GM21526 (cell line): Measurements from ENCODE around the gene SETD6.

ENCODE experiments used
- ATAC-seq: cut with Tn5 transposase; IDR thresholded peaks from one replicate; pipeline ENCODE4 v1.9.1; 2021; ENCODE audit warnings: moderate library complexity; ENCODE audit not compliant: unreplicated experiment, low FRiP score

Gene SETD6

DNA sequence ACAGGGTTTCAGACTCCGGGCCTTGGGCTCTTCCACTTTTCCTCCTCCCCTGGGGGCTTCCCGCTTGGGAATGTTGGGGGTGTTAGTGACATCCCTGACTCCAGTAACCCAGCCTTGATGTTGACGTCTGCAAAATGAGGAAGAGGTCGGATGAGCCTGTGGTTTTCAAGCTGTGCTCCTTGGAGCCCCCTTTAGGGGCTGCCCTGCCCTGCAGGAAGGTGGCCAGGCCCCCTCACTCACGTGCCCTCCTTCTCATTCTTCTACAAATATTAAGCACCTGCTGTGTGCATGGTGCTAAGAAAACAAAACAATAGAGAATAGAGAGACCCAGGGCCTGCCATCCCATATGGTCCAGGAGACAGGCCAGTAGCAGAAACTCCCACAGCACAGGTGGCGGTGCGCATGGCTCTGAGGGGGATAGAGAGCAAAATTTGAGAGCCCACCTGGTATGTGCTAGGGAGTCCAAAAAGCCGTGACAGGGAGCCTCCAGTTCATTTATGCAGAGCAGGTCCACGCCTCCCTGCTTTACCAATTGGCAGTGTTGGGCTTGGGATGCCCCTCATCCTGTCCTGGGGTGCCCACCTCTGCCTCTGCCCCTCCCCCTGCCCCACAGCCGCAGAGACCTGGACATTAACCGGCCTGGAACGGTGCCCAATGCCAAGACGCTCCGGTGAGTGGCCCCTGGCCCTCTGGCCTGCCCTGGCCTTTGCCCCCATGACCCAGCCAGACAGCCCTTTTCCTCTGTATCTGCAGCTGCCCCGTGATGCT, 7.9 kb upstream of the SETD6 start:
- no peak for ATAC-seq

DNA sequence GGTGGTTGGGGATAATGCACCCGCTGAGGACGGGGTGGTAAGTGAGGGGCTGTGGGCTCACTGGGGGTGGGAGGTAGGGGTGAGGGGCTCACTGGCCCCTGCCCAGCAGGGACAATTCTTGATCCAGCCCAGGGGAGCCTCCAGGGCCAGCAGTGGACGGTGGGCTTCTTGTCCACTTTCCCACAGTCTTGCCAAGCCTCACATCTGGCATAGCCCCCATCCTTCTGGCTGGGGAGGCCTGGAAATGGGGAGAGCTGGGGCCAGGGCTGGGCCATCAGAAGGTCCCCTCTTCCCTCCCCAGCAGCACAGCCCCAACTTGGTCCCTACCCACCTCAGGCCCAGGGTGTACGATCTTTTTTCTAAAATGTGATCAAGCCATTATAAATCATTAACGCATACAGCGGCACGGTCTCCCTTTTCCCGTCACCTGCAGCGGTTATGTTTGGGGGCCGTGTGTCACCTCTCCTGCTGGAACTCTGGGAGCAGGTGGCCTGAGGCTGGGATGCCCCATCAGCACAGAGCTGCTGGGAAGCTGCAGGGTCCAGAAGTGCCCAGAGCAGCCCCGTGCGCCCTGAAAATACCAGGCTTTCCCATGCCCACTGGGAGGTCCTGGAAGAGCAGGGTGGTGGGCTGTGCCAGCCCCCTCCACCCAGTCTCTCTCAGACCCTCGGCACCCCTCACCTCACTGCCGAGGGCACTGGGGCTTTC, 7.2 kb upstream of the SETD6 start:
- ATAC-seq: no peak

DNA sequence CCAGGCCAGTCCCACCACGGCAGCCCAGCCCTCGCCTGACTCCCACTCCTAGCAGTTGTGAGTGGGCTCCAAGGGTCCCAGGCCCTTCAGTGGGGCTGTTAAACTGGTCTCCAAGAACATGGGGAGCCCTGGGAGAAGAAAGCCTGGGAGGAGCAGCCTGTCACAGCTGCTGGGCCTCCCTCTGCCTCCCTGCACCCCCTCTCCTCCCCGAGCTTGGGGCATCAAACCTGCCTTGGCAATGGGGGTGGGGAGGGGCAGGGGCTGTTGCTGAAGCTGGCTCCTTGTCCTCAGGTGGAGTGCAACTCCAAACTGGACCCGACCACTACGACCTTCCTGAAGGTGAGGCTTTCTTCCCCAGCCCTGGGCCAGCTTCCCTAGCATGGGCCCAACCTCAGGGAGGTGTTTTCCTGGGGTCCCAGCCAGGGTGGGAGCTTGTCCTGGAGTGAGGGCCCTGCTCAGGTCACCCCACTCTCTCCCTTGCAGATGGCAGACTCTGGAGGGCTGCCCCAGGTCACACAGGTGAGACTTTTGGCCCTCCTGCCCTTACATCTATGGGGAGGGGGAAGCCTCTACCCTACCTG, 6.6 kb upstream of the SETD6 start:
- no peak for ATAC-seq

DNA sequence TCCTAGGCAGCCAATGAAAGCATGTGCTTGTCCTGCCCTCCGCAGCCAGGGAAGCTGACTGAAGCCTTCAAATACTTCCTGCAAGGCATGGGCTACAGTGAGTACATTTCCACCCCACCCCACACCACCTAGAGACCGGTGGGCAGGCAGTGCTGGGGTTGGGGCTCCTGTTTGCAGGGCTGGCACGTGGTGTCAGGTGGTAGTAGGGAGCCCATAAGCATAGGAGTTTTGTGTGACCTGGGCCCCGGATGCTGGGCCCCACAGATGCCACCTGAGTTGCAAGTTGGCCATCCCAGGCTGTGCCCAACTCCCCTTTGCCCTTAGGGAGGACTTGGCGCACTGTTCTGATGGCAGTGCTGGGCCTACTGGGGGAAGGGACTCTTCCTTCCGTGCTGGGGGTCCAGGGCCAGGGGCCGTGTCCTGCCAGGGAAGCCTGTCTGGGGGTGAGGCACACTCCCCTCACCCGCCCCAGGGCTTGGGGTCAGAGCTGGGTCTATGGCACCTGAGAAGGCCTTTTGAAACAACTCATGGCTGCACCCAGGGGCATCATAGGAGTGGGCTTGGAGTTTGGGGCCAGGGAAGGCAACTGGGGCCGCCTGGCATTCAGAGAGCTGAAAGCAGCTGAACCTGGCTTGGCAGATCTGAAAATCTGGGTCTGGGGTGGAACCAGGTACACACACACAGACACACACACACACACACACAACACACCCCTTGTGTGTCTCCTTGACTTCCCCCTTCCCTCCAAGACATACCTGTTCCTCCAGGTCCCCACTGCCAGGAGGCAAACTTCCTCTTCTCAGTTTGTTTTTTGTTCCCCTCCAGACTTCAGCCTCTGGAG, 5.8 kb upstream of the SETD6 start:
- ATAC-seq: no peak

DNA sequence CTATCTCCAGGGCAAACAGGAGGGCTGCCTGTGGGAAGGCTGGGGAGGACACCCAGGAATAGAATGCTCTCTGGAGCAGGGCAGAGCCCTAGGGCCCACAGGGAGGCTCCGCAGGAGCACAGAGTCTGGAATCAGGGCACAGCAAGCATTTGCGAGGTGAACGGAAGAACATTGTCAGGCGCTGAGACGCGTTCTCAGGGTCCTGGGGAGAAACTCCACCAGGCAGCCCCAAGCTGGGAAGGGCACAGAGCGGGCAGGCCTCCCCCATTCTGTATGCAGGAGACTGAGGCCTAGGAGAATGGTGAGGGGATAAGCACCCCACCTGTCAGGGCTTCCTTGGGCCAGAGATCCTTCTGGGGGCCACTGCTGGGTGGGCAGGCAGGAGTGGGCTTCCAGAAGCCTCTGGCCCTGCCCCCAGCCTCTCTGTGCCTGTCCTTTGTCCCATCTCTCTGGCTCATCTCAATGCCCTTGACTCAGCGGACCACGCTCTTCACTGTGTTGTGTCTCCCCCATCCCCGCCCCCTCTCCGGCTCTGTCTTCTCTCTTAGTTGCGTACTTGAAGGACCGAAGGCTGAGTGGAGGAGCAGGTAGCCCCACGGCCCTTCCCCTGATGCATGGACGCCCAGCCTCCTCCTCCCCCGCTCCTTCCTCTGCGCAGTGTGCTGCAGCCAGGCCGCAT, 5.1 kb upstream of the SETD6 start:
- no peak for ATAC-seq

DNA sequence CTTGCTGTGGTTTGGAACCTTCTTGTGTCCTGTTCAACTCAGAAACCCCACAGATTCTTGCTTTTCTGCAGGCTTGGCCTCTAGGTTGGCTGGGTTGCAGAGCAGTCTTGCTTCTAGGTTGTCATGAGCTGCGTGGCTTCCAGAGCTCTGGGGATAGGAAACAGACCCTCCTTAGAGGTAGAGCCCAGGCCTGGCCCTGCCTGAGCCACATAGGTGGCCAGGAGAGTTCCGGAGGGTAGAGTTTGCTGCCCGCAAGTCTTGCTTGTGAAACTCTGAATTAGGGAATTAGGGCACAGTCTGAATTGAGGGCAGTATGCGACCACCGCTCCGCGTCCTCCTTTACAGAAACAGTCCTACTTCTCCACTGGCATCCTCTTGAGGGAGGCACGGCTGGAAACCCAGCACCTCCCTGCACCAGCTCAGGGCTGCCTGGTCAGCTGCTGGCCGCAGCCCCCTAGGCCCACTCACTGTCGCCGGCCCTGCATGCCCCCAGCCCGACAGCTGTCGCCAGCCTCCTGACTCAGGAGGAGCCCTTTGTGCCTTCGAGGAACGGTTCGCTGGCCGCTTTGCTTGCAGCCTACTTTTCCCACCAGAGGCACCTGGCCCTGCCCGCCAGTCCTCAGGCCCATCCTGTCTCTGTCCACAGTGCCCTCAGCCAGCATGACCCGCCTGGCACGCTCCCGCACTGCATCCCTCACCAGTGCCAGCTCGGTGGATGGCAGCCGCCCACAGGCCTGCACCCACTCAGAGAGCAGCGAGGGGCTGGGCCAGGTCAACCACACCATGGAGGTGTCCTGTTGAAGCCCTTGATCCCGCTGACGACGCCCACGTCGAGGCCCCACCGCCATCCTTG, 4.3 kb upstream of the SETD6 start:
- ATAC-seq: no peak

DNA sequence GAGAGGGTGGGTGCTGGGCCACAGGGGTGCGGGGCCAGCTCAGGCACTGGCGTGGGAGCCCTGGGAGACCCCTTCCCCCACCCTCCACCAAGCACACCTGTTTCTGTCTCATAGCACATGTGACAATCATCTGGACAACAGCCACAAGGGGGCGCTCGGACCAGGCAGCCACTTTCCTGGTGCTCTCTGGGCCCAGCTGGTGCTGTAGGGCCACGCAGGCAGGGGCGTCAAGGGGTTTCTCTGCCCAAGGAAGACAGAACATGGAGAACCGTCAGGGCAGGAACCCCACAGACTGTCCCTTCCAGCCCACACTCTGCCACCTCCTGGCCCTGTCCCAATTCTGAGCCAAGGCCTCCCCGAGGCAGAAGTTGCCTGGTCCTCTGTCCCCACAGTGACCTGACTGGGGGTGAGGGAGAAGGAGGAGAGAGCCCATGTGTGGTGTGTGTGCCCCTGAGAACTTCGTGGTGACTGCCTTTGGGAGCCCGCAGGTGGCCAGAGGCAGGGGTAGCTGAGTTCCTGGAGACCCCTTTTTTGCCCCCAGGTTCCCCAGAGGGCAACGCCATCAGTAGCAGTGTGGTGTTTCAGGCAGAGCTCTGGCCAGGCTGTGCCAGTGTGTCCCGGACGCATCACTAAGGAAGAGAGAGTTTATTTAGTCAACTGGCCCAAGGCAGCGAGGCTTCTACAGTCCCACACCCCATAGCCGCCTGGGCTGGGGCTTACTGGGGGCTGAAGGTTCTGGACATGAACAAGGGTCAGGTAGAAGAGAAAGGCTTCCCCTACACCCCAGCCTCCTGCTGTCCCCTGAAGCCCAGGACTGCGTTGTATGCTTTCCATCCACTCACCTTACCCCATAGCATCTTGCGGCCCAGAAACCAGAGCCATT, 3.1 kb upstream of the SETD6 start:
- ATAC-seq: no peak

DNA sequence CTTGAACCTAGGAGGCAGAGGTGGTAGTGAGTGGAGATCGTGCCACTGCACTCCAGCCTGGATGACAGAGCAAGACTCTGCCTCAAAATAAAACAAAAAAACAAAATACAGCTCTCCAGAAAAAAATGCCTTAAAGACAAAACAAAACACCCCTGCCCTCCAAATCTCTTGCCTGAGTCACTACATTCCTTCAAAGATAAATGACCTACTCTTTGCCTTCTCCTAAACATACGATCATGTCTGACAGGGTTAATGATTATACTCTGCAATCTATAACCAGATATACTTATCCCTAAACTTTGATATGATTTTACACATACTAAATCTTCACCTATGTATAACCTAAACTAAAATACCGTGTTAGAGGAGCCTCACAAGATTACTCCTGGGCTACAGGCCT, 1.4 kb upstream of the SETD6 start:
- ATAC-seq: no peak

DNA sequence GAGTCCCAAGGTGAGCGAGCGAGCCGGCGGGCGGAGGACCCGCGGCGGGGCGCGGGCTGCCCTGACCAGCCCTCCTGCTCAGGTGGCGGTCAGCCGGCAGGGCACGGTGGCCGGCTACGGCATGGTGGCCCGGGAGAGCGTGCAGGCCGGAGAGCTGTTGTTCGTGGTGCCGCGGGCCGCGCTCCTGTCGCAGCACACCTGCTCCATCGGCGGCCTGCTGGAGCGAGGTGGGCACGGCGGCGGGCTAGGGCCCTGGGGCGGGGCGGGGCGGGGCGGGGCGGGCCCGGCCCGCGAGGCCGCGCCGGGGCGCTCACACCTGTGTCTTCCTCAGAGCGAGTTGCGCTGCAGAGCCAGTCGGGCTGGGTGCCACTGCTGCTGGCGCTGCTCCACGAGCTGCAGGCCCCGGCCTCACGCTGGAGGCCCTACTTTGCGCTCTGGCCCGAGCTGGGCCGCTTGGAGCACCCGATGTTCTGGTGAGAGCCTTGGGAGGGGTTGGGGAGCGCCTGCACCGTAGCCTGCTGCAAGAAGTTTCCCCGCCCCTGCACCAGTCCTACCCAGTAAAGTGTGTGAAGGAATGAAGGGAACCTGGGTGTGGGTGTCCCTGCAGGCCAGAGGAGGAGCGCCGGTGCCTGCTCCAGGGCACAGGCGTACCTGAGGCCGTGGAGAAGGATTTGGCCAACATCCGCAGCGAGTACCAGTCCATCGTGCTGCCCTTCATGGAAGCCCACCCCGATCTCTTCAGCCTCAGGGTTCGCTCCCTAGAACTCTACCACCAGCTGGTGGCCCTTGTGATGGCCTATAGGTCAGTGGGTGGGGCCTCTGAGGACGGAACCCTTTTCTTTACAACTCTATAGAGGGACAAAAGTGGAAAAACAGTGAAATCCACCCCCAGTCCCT, 802 bp downstream of the SETD6 start:
- ATAC-seq: peak; percentile 53

DNA sequence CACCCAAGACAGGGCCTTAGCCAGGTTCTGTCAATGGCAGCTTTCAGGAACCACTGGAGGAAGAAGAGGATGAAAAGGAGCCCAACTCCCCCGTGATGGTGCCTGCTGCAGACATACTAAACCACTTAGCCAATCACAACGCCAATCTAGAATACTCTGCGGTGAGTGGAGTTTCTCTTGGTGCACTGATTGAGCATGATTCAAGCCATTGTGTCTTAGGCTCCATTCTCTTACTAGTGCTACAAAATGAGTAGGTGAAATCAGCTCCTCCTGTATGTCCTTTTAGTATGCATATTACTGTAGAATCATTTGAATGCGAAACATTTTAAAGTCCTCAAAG, 1.4 kb downstream of the SETD6 start:
- no peak for ATAC-seq

DNA sequence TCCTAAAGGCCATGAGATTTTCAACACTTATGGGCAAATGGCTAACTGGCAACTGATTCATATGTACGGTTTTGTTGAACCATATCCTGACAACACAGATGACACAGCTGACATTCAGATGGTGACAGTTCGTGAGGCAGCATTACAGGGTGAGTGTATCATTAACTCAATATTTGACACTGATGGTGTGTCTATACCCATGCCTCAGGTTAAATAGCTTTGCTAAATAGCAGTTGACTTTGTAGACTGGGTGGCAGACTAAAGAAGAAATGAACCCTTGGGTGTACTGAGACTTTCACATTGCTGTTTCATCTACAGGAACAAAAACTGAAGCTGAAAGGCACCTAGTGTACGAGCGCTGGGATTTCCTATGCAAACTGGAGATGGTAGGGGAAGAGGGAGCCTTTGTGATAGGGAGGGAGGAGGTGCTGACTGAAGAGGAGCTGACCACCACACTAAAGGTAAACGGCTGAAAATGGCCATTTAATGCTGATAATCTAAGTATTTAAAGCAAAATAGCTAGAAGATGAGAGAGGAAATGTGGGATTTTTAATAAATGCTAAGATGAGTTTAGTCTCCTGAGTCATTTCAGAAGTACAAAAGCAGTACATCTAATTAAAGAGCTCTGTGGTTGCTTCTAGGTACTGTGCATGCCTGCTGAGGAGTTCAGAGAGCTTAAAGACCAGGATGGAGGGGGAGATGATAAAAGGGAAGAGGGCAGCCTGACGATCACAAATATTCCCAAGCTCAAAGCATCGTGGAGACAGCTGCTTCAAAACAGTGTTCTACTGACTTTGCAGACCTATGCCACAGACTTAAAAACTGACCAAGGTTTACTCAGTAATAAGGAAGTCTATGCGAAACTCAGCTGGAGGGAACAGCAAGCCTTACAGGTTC, 3.0 kb downstream of the SETD6 start:
- ATAC-seq: no peak

DNA sequence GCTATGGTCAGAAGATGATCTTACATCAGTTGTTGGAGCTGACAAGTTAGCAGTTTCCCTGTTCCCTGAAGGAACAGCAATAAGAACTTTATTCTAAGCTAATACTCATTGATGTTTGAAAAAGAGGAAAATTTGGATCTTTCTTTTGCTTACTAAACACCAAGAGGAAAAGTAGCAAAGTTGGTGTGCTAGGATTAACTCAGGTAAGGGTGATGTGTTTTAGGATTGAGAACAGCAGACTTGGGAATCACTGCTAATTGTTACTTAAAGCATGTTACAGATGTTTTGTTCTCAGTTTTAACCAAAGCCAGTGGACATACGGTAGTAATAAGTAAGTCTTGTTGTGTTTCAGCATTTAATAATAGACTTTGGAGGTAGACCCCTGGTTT, 3.7 kb downstream of the SETD6 start:
- ATAC-seq: no peak

DNA sequence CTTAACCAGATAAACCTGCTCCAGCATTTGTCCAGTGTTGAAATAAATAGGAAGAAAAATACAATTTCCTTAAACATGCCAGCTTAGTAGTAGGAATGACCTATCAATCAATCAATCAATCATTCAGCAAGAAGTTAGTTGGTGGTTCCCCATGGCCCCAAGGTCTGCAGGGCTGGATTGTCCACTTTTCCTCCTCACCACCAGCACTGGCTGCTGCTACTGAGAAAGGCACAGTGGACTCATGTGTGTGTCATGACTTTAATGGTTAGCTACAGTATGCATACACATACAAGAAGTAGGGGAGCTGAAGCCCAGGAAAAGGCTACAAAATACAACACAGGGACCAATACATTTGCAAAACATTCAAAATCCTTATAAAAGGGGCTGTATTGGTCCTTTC, 4.4 kb downstream of the SETD6 start:
- no peak for ATAC-seq

DNA sequence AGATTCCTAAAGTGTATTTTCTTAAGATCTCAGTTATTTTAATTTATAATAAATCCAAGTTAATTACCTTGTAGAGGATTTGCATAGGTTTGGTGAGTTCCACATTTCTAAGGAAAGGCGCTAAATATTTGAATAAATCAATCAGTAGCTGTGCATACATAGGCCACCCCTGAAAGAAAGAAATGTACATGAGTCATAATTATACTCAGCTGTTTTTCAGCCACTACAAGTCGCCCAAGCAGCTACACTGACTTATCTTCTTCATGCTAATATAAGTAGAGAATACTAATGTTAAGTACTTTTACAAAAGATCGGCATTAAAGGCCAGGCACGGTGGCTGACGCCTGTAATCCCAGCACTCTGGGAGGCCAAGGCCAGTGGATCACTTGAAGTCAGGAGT, 14.9 kb downstream of the SETD6 start:
- ATAC-seq: no peak

DNA sequence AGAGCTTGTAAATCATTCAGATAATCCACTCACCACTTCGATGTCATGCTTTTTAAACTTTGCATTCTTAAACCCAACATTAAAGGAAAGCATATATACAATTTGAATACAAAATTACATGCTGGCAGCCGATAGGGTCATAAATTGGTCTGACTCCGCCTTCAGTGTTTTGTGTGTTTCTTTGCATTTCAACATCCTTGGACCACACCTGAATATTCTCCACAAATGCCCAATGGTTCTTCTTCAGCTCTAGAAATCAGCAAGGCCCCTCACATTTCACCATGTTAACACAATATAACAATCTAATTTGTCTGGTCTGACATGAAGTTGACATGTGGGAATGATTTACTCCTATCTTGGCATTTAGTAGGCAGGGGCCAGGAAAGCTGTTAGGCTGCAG, 17.1 kb downstream of the SETD6 start:
- ATAC-seq: no peak

DNA sequence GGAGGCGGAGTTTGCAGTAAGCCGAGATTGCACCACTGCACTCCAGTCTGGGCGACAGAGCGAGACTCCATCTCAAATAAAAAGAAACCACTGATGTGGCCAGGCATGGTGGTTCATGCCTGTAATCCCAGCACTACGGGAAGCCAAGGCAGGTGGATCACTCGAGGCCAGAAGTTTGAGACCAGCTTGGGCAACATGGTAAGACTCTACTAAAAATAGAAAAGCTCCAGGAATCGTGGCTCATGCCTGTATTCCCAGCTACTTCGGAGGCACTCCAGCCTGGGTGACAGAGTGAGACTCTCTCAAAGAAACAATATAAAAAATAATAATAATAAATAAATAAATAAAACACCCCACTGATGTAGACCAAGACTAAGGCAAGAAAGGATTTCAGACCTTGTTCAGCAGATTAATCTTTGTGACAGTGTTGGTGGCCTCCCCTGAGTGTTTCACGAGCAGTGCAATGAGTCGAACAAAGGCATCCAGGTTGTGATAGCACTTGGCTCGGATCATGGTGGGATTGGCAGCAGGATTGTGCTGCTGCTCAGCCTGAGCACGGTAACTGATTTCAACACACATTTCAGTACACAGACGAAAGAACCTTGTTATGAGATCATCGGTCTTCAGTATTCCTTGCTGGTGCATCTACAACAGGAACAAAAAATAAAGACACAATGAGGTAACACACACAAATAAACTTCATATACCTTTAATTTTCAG, 18.6 kb downstream of the SETD6 start:
- no peak for ATAC-seq
